ENCODE data around the gene EPHA6.
"Not testable (repeated sequence)": the region's sequence is repeated elsewhere in the genome, so short reads cannot be mapped to it uniquely, and the experiment has no call there.

The EPHA6 gene

DNA sequence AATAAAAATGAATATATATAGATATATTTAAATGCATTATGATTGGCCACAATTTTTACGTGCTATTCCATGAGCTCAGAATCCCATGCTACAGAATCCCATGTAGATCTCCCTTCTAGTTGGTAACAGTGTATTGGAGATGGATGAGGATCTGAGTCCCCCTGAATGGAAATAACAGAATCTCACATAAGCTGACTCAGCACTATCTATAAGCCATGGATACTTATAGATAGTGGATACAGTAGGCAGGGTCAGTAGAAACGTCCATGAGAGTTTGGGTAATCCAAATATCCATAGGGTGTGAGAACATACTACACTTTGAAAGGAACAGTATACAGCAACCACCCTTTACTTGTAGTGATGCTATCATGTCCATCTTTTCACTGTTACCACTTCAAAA, 375.4 kb downstream of the EPHA6 start:
- DNase-seq: no peak

DNA sequence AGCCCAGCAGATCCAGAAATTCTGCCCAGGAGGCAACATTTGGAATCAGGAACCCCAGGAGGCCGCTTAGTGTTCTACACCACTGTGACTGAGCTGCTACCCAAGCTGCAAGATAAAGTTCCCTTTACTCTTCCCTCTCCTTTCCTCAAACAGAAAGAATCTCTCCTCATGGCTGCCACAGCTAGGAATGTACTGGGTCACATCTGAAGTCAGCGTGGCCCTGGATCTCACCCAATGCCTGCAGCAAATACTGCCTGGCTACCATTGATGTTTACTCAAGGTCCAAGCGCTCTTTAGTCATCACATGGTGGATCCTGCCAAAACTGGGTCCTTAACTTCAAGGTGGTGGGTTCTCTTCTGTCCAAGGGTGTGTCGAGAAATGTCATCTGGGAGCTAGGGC, 382.7 kb downstream of the EPHA6 start:
- DNase-seq: no peak

GRCh38 chr3:97197830-97198229, 383.4 kb downstream of the EPHA6 start:
- no peak for DNase-seq

DNA sequence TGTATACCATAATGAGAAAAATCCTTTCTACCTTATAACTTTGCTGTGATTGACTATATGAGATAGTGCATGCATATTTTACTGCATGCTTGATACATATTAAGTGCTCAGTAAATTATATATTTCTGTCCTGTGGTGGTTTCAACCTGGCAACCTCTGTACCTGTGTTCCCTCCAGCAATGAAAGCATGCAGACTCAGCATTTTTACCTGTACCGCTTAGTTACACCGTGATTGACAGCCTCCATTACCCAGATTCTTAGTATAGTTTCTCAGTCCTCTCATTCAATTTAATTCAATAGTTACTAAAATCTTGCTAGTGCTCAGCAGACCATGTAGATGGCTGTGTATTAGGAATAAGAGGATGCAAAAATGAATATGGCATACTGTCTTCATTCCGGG, 386.0 kb downstream of the EPHA6 start:
- no peak for DNase-seq

- no peak for DNase-seq
Measured at GRCh38 chr3:97201814-97202213, 387.4 kb downstream of the EPHA6 start.

- DNase-seq: no peak
Measured at GRCh38 chr3:97228966-97229365, 414.6 kb downstream of the EPHA6 start.

GRCh38 chr3:97230486-97230885, 416.1 kb downstream of the EPHA6 start:
- DNase-seq: no peak

DNA sequence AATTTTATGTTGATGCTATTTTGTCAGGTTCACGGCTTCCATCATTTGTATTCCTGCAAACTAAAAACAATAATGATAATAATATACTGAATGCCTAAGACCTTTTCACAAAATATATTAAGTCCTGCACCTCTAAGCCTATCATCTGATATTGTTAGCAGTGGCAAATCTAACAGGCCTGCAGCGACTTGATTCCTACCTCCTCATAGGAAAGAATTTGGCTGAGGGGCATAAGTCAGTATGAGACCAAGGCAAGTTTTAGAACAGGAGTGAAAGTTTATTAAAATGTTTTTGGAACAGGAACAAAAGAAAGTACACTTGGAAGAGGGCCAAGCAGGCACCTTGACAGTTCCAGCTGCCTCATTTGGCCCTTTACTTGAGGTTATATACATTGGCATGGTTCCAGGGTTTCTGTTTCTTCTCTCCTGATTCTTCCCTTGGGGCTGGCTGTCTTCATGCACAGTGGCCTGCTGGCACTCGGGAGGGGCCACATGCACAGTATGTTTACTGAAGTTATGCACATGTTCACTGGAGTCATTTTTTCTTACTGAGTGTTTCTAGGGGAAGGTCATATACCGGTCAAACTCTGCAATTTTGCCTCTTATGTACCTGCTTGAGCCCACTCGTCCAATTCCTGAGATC, 418.1 kb downstream of the EPHA6 start:
- DNase-seq: peak; percentile 4

DNA sequence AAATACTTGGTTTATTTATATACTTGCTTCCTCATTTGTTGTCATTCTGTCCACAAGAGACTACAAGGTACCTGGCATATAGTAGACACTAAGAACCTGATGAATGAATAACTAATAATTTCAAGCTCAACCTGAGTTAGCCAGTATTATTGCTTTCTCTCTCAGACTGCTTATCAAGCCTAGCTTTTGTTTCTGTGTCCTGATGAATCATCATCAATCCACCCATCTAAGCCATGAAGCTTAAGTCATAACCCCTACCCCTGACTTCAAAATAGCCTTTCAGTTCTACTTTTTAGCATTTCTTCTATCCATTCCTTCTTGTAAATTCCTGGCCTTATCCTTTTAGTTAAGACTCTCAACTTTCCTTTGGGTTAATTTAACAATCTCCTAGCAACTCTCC, 420.8 kb downstream of the EPHA6 start:
- no peak for DNase-seq

DNA sequence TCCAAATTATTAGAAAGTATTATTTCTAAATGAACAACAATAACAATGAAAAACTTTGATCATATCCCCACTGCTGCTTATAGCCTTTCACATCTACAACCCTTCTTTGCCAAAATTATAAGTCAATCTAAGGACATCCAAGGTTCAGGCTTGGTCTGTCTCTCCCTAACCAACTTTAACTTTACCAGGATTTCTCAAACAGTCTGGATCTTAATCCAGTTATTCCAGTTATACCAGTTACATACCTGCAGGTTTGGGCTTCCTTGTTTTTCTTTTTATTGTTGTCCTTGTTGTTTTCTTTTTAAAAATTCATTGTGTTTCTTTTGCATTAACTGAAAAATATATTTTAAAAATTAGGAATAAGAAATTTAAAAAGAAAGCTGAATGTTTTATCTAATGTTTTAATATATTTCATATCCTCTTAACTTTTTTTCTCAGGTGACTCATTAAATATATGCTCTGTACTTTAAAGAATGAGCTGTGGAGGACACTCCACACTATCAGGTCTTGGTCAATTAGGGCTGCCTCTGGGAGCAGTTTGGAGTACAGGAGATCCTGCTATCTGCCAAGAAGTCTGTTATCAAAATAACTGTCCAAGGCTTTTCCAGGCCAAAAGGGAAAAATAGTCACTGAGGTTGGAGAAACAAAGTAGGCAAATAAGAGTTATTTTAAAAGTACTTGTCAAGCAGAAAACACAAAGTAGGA, 421.4 kb downstream of the EPHA6 start:
- DNase-seq: no peak

- DNase-seq: no peak
Measured at GRCh38 chr3:97241417-97241816, 427.0 kb downstream of the EPHA6 start.

DNA sequence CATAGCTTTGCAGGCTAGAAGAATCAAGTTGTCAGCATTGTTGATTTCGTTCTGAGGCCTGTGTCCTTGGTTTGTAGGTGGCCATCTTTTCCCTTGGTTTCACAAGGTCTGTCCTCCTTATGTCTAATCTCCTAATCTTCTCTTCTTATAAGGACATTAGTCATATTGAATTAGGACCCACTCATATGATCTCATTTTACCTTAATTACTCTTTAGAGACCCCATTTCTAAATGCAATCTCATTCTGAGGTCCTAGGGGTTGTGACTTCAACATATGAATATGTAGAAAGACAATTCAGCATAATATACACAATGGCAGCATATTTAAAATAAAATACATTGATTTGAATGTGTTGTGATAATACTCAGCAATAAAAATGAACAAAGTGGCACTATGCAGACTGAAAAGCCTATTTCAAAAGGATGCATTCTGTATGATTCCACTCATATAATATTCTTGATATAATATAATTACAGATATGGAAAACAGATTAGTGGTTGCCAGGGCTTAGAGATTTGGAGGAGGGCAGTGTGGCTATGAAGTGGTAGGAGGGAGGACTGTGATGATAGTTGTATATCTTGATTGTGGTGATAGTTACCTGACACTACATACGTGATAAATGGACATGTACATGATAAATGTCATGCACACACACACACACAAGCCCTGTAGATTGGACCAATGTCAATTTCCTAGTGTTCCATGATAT, 431.0 kb downstream of the EPHA6 start:
- no peak for DNase-seq

DNA sequence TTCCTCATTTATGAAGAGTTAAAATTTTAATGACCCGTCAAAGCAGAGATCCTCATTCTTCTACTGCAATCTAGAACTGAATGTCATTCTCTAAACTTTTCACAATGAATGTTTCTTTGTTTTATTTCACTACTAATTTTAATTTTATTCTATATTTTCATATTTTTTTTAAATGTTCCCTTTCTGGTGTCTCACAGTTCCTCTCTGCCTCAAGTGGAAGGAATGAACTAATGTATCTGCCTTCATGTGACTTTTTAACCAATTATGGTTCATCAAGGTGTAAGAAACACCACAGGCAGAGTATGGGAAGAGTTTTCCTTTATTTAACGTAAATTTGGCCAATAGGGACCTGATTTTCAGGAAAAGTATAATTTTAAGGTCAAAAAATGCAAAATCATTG, 441.7 kb downstream of the EPHA6 start:
- no peak for DNase-seq

- no peak for DNase-seq
Measured at GRCh38 chr3:97257942-97258697, 443.7 kb downstream of the EPHA6 start.

GRCh38 chr3:97259263-97259662, 444.9 kb downstream of the EPHA6 start:
- no peak for DNase-seq

- no peak for DNase-seq
Measured at GRCh38 chr3:97264180-97264579, 449.8 kb downstream of the EPHA6 start.

GRCh38 chr3:97265237-97266005, 451.0 kb downstream of the EPHA6 start:
- no peak for DNase-seq

DNA sequence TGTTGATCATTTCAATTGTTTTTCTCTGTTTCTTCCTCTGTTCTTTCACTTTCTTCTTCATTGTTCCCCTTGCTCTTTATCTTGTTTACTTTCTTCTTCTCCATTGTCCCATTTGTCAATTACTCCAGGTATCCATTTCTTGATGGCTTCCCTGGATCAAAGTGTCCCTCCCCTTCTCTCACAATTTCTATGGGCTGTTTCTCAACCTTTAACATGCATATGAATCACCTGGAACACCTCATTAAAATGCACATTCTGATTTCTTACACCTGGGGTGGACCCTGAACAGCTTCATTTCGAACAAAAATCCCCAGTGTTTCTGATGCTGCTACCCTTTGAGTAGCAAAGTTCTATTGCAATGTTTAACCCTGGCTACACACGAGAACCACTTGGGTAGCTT, 454.8 kb downstream of the EPHA6 start:
- DNase-seq: no peak

- not testable (repeated sequence) for DNase-seq
Measured at GRCh38 chr3:97276879-97277550, 462.6 kb downstream of the EPHA6 start.

GRCh38 chr3:97277708-97278107, 463.3 kb downstream of the EPHA6 start:
- no peak for DNase-seq

DNA sequence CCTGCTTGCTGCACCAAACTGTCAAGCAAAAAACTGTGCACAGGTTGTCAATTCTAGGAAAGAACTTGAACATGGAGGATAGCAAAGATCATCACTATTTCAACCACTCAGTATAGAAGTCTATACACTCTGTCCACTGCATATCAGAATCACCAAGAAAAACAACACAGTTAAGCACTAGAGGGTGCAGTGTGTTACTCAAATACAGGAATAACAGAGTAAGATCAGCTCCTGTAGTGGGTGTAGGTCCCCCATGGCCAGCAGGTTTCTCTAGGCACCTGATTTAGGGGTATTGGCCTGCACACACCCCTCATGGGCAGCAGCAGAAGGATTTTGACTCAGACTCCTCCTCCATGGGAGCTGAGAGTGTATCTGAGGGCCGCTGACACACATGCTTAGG, 464.1 kb downstream of the EPHA6 start:
- no peak for DNase-seq

DNA sequence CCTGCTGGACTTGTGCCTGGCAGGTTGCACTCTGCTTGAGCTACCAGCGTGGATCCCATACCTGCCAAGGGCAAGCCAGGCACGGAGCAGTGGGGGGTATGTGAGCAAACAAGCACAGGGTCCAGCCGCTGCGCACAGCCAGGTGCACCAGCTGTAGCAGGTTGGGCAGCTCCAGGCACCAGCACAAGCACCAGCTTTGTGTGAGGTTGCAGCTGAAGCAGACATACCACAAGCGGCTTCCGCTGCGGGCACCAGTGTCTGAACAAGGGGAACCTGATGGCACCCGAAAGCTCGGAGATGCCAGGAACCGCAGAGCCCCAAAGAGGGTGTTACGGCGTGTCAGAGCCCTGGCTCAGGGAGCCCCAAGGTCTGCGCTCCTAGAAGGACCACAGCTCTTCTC, 477.5 kb downstream of the EPHA6 start:
- DNase-seq: peak; percentile 42

Data from NCI-H748 treated with DMSO at 0.1 percent for 48 hours (cell line).